Adrenal gland (tissue), 12 donors: ENCODE measurements around the gene ZNF212. TPM values are rescaled to one million over a fixed set of nuclear protein-coding genes. Genes with fewer than 3 reads are reported as not detected.
"Not testable (repeated sequence)": the region's sequence is repeated elsewhere in the genome, so short reads cannot be mapped to it uniquely, and the experiment has no call there.

Experiments used
- DNase-seq, 7 donors: peaks; one replicate each; pipeline ENCODE4 v3.0.0-alpha.2; 2019 to 2020
- H3K27ac ChIP-seq, 5 donors: fragments of 200-600 bp; sonication (generic) in 4 of 5; 1 replicate in 3 of 5; 2 replicates in 2 of 5; pipeline versions ENCODE4 v1.5.1 to v1.8.0; 2016 to 2020; ENCODE audit warnings: mild to moderate bottlenecking in 1 of 5
- H3K27me3 ChIP-seq: fragments of 200-600 bp; 2 replicates; pipeline ENCODE4 v1.8.0; 2021
- H3K36me3 ChIP-seq, 2 donors: fragments of 200-600 bp; replicated peaks in 1 of 2; 1 replicate in 1 of 2; 2 replicates in 1 of 2; pipeline versions ENCODE4 v1.5.1 to v1.8.0; 2018 to 2022
- H3K4me1 ChIP-seq, 2 donors: fragments of 200-600 bp; replicated peaks in 1 of 2; 1 replicate in 1 of 2; 2 replicates in 1 of 2; pipeline versions ENCODE4 v1.5.1 to v1.8.0; 2018 to 2021
- H3K4me3 ChIP-seq, 4 donors: fragments of 200-600 bp; sonication (generic) in 3 of 4; one replicate each; pipeline ENCODE4 v1.5.1; 2016 to 2018
- H3K9me3 ChIP-seq, 3 donors: fragments of 200-600 bp; sonication (generic) in 1 of 3; replicated peaks in 1 of 3; 1 replicate in 2 of 3; 2 replicates in 1 of 3; pipeline versions ENCODE4 v1.5.1 to v1.8.0; 2016 to 2021
- POLR2A ChIP-seq, 2 donors: fragments of 450-650 bp; IDR thresholded peaks; one replicate each; pipeline ENCODE4 v1.6.1; 2017; ENCODE audit warnings: antibody characterized with exemption in 2 of 2, mild to moderate bottlenecking in 2 of 2, moderate library complexity in 1 of 2
- WGBS, 4 donors: extraction: QIAGEN DNeasy Blood & Tissue Kit in 2 of 4; methylation state at CpG; one replicate each; pipeline versions ENCODE4 v1.1.5 to v1.1.7; 2013 to 2017; 5-methylcytosine and 5-hydroxymethylcytosine counted together
- intact Hi-C, 2 donors: fragments of 100-400 bp; cut with DNase I; formaldehyde crosslinking; loops; one replicate each; pipeline versions ENCODE4 v1.14.1 to v1.15.0; 2022 to 2023
- polyA plus RNA-seq, 3 donors: library from polyadenylated mRNA; stranded (reverse); fragments of 200-250 nt in 2 of 3; fragments of 350-450 nt in 1 of 3; fragmentation: Illumina TruSeq in 1 of 3; extraction: RNeasy Lipid Tissue Mini Kit (QIAGEN cat#74804) in 1 of 3; gene quantifications; one replicate each; pipeline ENCODE4 v1.2.3, GENCODE V29; 2013 to 2014
- total RNA-seq, 9 donors: library from RNA; depleted of rRNA in 4 of 9; stranded (reverse); fragments of >200 nt in 4 of 9; fragments of 120-200 nt in 1 of 9; fragmentation: NEBNext Ultra II Directional in 1 of 9; extraction: Animal tissue kit (Norgen Biotek cat#: 25700) in 1 of 9; gene quantifications; one replicate each; pipeline versions ENCODE4 v1.1.0 to v1.2.4, GENCODE V29; 2013 to 2023
- TF ChIP-seq, protein P1 (sequence below), 6 experiments: fragments of 450-650 bp in 4 of 6; fragments of 200-600 bp in 2 of 6; sonication (generic) in 1 of 6; IDR thresholded peaks; 1 replicate in 5 of 6; 2 replicates in 1 of 6; pipeline versions ENCODE4 v1.5.1 to v1.8.0; 2016 to 2021; ENCODE audit warnings: antibody characterized with exemption in 6 of 6, mild to moderate bottlenecking in 2 of 6, moderate library complexity in 1 of 6
- donor health status: healthy with polysubstance abuse.
- donor health status: Bipolar disorder and iron deficiency.
- donor health status: DM: yes; HTN: yes; CAD: no.
- donor health status: DM: no; HTN: no; CAD: no.
- donor health status: DM: no; HTN: no; CAD: no.
- donor health status: DM: yes; HTN: yes; CAD: no.

Gene ZNF212
- total and polyA plus RNA-seq, 12 donors, result 5.5 to 22.7 (median 10.4) TPM

DNA sequence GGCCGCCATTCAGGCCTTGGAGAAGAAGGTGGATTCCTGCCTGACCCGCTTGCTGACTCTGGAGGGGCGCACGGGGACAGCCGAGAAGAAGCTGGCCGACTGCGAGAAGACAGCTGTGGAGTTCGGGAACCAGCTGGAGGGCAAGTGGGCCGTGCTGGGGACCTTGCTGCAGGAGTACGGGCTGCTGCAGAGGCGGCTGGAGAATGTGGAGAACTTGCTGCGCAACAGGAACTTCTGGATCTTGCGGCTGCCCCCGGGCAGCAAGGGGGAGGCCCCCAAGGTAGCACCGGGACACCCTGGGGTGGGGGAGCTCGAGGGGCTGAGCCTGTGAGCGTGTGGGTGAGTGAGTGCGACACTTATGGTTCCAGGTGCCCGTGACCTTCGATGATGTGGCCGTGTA lies 27.0 kb downstream of the ZNF212 start:
- H3K9me3 ChIP-seq, result no peaks in the 10 kb centered on the region
- TF ChIP-seq POLR2A (IDR thresholded peaks at IDR 0.05), result no peak
- TF ChIP-seq, protein P1, sequence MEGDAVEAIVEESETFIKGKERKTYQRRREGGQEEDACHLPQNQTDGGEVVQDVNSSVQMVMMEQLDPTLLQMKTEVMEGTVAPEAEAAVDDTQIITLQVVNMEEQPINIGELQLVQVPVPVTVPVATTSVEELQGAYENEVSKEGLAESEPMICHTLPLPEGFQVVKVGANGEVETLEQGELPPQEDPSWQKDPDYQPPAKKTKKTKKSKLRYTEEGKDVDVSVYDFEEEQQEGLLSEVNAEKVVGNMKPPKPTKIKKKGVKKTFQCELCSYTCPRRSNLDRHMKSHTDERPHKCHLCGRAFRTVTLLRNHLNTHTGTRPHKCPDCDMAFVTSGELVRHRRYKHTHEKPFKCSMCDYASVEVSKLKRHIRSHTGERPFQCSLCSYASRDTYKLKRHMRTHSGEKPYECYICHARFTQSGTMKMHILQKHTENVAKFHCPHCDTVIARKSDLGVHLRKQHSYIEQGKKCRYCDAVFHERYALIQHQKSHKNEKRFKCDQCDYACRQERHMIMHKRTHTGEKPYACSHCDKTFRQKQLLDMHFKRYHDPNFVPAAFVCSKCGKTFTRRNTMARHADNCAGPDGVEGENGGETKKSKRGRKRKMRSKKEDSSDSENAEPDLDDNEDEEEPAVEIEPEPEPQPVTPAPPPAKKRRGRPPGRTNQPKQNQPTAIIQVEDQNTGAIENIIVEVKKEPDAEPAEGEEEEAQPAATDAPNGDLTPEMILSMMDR (IDR thresholded peaks at IDR 0.05), result no peak
- H3K4me1 ChIP-seq, result peaks cover 9 to 17% of the 10 kb centered on the region in 2 donors
- no peak overlapping the region for H3K27ac ChIP-seq
- 93 to 98% (median 94%) methylated on average over 5 to 21 of the region's 21 CpGs for WGBS, 4 donors
- peaks cover 0 to 29% of the 10 kb centered on the region in 2 donors for H3K36me3 ChIP-seq
- H3K4me3 ChIP-seq, result no peak overlapping the region
- intact Hi-C loops, result no loop called here
- no peaks in the 10 kb centered on the region for H3K27me3 ChIP-seq
- peak in 1 of 7 donors; percentile 44 for DNase-seq

DNA sequence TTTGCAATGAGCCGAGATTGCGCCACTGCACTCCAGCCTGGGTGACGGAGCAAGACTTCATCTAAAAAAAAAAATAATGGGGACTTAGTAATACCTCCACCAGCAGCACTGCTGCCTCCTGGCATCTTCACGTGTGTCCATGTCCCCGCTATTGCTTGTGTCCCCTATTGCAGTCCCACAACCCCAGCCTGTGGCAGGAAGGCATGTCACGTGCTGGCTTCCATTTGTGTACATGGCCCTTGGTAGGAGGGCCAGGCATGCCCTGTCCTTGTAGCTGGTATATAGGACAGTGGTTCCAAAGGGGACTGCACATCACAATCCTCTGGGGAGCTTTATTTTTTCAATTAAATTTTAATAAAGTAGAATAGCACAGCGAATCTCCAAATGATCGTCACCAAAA lies 28.3 kb downstream of the ZNF212 start:
- H3K36me3 ChIP-seq, result peaks cover 0 to 37% of the 10 kb centered on the region in 2 donors
- H3K27ac ChIP-seq, result no peak overlapping the region
- H3K9me3 ChIP-seq, result no peaks in the 10 kb centered on the region
- no peak for TF ChIP-seq POLR2A (IDR thresholded peaks at IDR 0.05)
- TF ChIP-seq, protein P1 (IDR thresholded peaks at IDR 0.05), result no peak
- H3K4me3 ChIP-seq, result no peak overlapping the region
- intact Hi-C loops, result no loop called here
- WGBS, 4 donors, result 93 to 96% (median 94%) methylated on average over 8 of the region's 8 CpGs
- no peaks in the 10 kb centered on the region for H3K27me3 ChIP-seq
- peak in 1 of 7 donors; percentile 15 for DNase-seq
- peaks cover 2 to 12% of the 10 kb centered on the region in 2 donors for H3K4me1 ChIP-seq

DNA sequence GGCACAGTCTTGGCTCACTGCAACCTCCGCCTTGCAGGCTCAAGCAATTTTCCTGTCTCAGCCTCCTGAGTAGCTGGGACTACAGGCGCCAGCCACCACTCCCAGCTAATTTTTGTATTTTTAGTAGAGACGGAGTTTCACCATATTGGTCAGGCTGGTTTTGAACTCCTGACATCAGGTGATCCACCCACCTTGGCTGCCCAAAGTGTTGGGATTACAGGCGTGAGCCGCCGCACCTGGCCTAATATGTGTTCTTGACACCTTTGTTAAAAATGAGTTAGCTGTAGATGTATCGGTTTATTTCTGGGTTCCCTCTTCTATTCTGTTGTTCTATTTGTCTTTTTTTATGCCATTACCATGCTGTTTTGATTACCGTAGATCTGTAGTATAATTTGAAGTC lies 35.0 kb downstream of the ZNF212 start:
- H3K27me3 ChIP-seq, H3K4me3 ChIP-seq, DNase-seq, H3K4me1 ChIP-seq, H3K9me3 ChIP-seq, H3K27ac ChIP-seq, intact Hi-C loops: not testable (repeated sequence)
- 94 to 98% (median 98%) methylated on average over 8 of the region's 8 CpGs for WGBS, 4 donors
- peaks cover 0 to 54% of the 10 kb centered on the region in 2 donors for H3K36me3 ChIP-seq

DNA sequence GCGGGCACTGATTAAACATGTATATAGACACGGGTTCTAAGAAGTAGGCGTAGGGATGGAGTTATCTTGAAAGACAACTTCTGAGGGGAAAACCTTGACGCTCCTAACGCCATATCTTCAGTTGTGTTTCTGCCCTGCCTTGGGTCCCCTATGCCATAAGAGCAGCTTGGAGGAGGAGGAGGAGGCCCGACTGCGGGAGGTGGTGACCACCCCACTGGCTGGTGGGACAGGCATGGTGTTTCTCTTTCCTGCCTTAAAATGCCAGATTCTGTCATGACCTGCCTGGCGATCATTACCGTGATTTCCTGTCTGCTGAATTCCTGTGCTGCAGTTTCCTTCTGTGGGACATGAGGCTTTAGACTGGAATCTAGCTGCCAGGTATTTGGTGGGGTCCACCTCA lies 38.4 kb downstream of the ZNF212 start:
- 90 to 97% (median 96%) methylated on average over 8 to 9 of the region's 9 CpGs for WGBS, 4 donors
- TF ChIP-seq, protein P1 (IDR thresholded peaks at IDR 0.05), result no peak
- TF ChIP-seq POLR2A (IDR thresholded peaks at IDR 0.05), result no peak
- intact Hi-C loops, result no loop called here
- Histone ChIP-seq H3K36me3 (peaks cover 0 to 41% of the 10 kb centered on the region in 2 donors), H3K27me3 (no peaks in the 10 kb centered on the region), H3K4me1 (no peaks in the 10 kb centered on the region), H3K4me3 (no peak overlapping the region), H3K27ac (no peak overlapping the region), H3K9me3 (no peaks in the 10 kb centered on the region)
- DNase-seq, result no peak

DNA sequence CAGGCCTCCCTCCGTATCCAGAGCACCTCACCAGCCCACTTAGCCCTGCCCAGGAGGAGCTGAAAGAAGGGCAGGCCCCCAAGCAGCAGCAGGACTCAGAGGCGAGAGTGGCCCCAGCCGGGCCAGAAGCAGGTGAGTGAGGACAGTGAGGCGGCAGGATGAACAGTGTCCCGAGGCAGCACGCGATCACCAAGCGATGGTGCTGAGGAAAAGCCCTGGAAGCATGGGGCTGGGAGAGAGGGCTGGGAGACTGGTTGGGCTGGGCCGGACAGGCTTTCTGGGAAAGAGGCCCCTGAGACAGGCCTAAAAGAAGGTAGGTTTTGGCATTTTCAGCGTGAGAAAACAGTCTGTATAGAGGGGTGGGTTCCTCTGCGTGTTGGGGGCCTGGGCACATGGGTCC lies 38.9 kb downstream of the ZNF212 start:
- H3K36me3 ChIP-seq, result peaks cover 0 to 41% of the 10 kb centered on the region in 2 donors
- H3K4me1 ChIP-seq, result no peaks in the 10 kb centered on the region
- H3K4me3 ChIP-seq, result no peak overlapping the region
- TF ChIP-seq POLR2A (IDR thresholded peaks at IDR 0.05), result no peak
- TF ChIP-seq, protein P1 (IDR thresholded peaks at IDR 0.05), result no peak
- H3K27me3 ChIP-seq, result no peaks in the 10 kb centered on the region
- intact Hi-C loops, result no loop called here
- no peak for DNase-seq
- WGBS, 4 donors, result 94 to 96% (median 94%) methylated on average over 10 to 11 of the region's 11 CpGs
- H3K27ac ChIP-seq, result no peak overlapping the region
- no peaks in the 10 kb centered on the region for H3K9me3 ChIP-seq
